WTC11 (cell line): ENCODE measurements around the gene ATP6V1G2.

Experiments
- CREB1 ChIP-seq: sonication (generic); formaldehyde crosslinking; IDR thresholded peaks from 2 replicates; pipeline ENCODE4 v1.8.0; 2023; ENCODE audit warnings: mild to moderate bottlenecking, missing genetic modification reagents
- SMAD3 ChIP-seq: sonication (generic); formaldehyde crosslinking; IDR thresholded peaks from 2 replicates; pipeline ENCODE4 v1.8.0; 2022; ENCODE audit warnings: missing genetic modification reagents, mild to moderate bottlenecking, borderline replicate concordance
- TP53 ChIP-seq: sonication (generic); formaldehyde crosslinking; IDR thresholded peaks from 2 replicates; pipeline ENCODE4 v1.8.1; 2023; ENCODE audit warnings: mild to moderate bottlenecking, missing genetic modification reagents
- ZNF121 ChIP-seq: sonication (generic); formaldehyde crosslinking; IDR thresholded peaks from 2 replicates; pipeline ENCODE4 v1.8.0; 2023; ENCODE audit warnings: missing genetic modification reagents
- TF ChIP-seq, protein P1 (sequence below): sonication (generic); formaldehyde crosslinking; conservative IDR thresholded peaks from 2 replicates; pipeline ENCODE4 v1.8.1; 2022; ENCODE audit warnings: mild to moderate bottlenecking, missing genetic modification reagents
- TF ChIP-seq, protein P2 (sequence below): sonication (generic); formaldehyde crosslinking; IDR thresholded peaks from 2 replicates; pipeline ENCODE4 v1.8.0; 2022; ENCODE audit warnings: mild to moderate bottlenecking, missing genetic modification reagents
- TF ChIP-seq, protein P3 (sequence below): sonication (generic); formaldehyde crosslinking; IDR thresholded peaks from 2 replicates; pipeline ENCODE4 v1.8.1; 2022; ENCODE audit warnings: mild to moderate bottlenecking, moderate library complexity, missing genetic modification reagents
- TF ChIP-seq, protein P4 (sequence below): fragments of 200-600 bp; IDR thresholded peaks from 2 replicates; pipeline ENCODE4 v1.8.0; 2022; ENCODE audit warnings: antibody characterized with exemption
- TF ChIP-seq, protein P5 (sequence below): sonication (generic); formaldehyde crosslinking; IDR thresholded peaks from 2 replicates; pipeline ENCODE4 v1.8.0; 2022; ENCODE audit warnings: missing genetic modification reagents

DNA sequence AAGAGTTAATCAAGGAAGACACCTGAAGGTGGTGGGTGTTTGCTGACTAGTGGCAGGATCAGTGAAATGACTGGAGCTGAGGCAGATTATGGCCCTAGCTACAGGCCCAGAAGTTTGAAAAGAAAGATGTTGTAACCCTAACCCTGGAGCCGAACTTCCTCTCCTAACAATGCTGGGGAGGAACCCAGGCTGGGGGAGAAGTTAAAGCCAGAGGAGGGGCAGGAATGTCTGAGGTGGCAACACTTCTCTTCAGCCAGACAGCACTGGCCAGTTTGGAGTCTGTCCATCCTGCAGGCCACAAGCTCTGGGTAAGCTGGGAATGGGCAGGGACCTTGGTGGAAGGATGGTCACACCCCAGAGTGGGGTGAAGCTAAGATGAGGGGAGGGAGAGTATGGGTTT is 39.6 kb upstream of the ATP6V1G2 start, which contains the start of gene LST1:
- TF ChIP-seq, protein P1, sequence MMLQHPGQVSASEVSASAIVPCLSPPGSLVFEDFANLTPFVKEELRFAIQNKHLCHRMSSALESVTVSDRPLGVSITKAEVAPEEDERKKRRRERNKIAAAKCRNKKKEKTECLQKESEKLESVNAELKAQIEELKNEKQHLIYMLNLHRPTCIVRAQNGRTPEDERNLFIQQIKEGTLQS (CRISPR knock-in tag), result no peak
- TF ChIP-seq, protein P2, sequence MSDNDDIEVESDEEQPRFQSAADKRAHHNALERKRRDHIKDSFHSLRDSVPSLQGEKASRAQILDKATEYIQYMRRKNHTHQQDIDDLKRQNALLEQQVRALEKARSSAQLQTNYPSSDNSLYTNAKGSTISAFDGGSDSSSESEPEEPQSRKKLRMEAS, result no peak
- TF ChIP-seq, protein P3, sequence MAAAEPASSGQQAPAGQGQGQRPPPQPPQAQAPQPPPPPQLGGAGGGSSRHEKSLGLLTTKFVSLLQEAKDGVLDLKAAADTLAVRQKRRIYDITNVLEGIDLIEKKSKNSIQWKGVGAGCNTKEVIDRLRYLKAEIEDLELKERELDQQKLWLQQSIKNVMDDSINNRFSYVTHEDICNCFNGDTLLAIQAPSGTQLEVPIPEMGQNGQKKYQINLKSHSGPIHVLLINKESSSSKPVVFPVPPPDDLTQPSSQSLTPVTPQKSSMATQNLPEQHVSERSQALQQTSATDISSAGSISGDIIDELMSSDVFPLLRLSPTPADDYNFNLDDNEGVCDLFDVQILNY, result no peak
- no peak for TF ChIP-seq SMAD3
- TF ChIP-seq, protein P4, sequence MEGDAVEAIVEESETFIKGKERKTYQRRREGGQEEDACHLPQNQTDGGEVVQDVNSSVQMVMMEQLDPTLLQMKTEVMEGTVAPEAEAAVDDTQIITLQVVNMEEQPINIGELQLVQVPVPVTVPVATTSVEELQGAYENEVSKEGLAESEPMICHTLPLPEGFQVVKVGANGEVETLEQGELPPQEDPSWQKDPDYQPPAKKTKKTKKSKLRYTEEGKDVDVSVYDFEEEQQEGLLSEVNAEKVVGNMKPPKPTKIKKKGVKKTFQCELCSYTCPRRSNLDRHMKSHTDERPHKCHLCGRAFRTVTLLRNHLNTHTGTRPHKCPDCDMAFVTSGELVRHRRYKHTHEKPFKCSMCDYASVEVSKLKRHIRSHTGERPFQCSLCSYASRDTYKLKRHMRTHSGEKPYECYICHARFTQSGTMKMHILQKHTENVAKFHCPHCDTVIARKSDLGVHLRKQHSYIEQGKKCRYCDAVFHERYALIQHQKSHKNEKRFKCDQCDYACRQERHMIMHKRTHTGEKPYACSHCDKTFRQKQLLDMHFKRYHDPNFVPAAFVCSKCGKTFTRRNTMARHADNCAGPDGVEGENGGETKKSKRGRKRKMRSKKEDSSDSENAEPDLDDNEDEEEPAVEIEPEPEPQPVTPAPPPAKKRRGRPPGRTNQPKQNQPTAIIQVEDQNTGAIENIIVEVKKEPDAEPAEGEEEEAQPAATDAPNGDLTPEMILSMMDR, result no peak
- no peak for TF ChIP-seq CREB1 (CRISPR knock-in tag)
- TF ChIP-seq TP53 (CRISPR knock-in tag), result no peak
- TF ChIP-seq, protein P5, sequence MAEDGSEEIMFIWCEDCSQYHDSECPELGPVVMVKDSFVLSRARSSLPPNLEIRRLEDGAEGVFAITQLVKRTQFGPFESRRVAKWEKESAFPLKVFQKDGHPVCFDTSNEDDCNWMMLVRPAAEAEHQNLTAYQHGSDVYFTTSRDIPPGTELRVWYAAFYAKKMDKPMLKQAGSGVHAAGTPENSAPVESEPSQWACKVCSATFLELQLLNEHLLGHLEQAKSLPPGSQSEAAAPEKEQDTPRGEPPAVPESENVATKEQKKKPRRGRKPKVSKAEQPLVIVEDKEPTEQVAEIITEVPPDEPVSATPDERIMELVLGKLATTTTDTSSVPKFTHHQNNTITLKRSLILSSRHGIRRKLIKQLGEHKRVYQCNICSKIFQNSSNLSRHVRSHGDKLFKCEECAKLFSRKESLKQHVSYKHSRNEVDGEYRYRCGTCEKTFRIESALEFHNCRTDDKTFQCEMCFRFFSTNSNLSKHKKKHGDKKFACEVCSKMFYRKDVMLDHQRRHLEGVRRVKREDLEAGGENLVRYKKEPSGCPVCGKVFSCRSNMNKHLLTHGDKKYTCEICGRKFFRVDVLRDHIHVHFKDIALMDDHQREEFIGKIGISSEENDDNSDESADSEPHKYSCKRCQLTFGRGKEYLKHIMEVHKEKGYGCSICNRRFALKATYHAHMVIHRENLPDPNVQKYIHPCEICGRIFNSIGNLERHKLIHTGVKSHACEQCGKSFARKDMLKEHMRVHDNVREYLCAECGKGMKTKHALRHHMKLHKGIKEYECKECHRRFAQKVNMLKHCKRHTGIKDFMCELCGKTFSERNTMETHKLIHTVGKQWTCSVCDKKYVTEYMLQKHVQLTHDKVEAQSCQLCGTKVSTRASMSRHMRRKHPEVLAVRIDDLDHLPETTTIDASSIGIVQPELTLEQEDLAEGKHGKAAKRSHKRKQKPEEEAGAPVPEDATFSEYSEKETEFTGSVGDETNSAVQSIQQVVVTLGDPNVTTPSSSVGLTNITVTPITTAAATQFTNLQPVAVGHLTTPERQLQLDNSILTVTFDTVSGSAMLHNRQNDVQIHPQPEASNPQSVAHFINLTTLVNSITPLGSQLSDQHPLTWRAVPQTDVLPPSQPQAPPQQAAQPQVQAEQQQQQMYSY, result no peak
- no peak for TF ChIP-seq ZNF121 (CRISPR knock-in tag)
